ENCODE measurements around the gene VDAC1. TPM values are rescaled to one million over a fixed set of nuclear protein-coding genes. Genes with fewer than 3 reads are reported as not detected.
"Not testable (repeated sequence)": the region's sequence is repeated elsewhere in the genome, so short reads cannot be mapped to it uniquely, and the experiment has no call there.

The VDAC1 gene
- total and polyA plus RNA-seq, 3 experiments from 2014 or later: 92.8 to 422 (median 409) TPM

GRCh38 chr5:133959643-133960042, 45.1 kb downstream of the VDAC1 start:
- H3K4me3 Mint-ChIP-seq: no peak overlapping the region
- CTCF ChIA-PET: no interaction called here
- peak overlapping the region in 5 of 8 donors; percentile 24 to 55 (median 34) for H3K27ac Mint-ChIP-seq

GRCh38 chr5:133957591-133957990, 47.2 kb downstream of the VDAC1 start:
- no peak for DNase-seq
- H3K27ac ChIP-seq (ENCODE audit: low read depth, low read length): no peak overlapping the region
- peaks cover 3% of the 10 kb centered on the region for H3K4me1 ChIP-seq (ENCODE audit: insufficient read depth, low read length)
- POLR2A ChIA-PET: no interaction called here
- H3K36me3 ChIP-seq (ENCODE audit: insufficient read depth, low read length): peaks cover 8% of the 10 kb centered on the region
- H3K9me3 Mint-ChIP-seq: no peaks in the 10 kb centered on the region
- no peaks in the 10 kb centered on the region for H3K27me3 ChIP-seq (ENCODE audit: insufficient read depth, low read length, poor library complexity, severe bottlenecking)
- peak overlapping the region in 6 of 8 donors; percentile 22 to 73 (median 66) for H3K27ac Mint-ChIP-seq
- peaks cover 0 to 56% (median 10%) of the 10 kb centered on the region in 3 donors for H3K36me3 Mint-ChIP-seq
- H3K4me3 ChIP-seq (ENCODE audit: low read length): no peak overlapping the region
- CTCF ChIA-PET: no interaction called here
- no peak overlapping the region for H3K4me3 Mint-ChIP-seq
- peaks cover 18 to 32% (median 29%) of the 10 kb centered on the region in 3 donors for H3K4me1 Mint-ChIP-seq
- H3K27me3 Mint-ChIP-seq: no peaks in the 10 kb centered on the region
- H3K9me3 ChIP-seq (ENCODE audit: low read length): no peaks in the 10 kb centered on the region

More at GRCh38 chr5:133959643-133960042, 45.1 kb downstream of the VDAC1 start:
- POLR2A ChIA-PET: no interaction called here
- Histone ChIP-seq H3K9me3 (ENCODE audit: low read length) (no peaks in the 10 kb centered on the region), H3K4me1 (ENCODE audit: insufficient read depth, low read length) (peaks cover 14% of the 10 kb centered on the region), H3K36me3 (ENCODE audit: insufficient read depth, low read length) (peaks cover 8% of the 10 kb centered on the region), H3K4me3 (ENCODE audit: low read length) (no peak overlapping the region), H3K27me3 (ENCODE audit: insufficient read depth, low read length, poor library complexity, severe bottlenecking) (no peaks in the 10 kb centered on the region), H3K27ac (ENCODE audit: low read depth, low read length) (no peak overlapping the region)
- Mint-ChIP-seq H3K27me3 (no peaks in the 10 kb centered on the region), H3K4me1 (peaks cover 28 to 49% (median 45%) of the 10 kb centered on the region in 3 donors), H3K36me3 (peaks cover 0 to 55% (median 11%) of the 10 kb centered on the region in 3 donors), H3K9me3 (no peaks in the 10 kb centered on the region)
- DNase-seq: no peak

GRCh38 chr5:133957080-133957479, 47.7 kb downstream of the VDAC1 start:
- no peaks in the 10 kb centered on the region for H3K4me1 ChIP-seq (ENCODE audit: insufficient read depth, low read length)
- no peaks in the 10 kb centered on the region for H3K27me3 ChIP-seq (ENCODE audit: insufficient read depth, low read length, poor library complexity, severe bottlenecking)
- DNase-seq: no peak
- no peak overlapping the region for H3K27ac ChIP-seq (ENCODE audit: low read depth, low read length)
- Mint-ChIP-seq H3K9me3 (no peaks in the 10 kb centered on the region), H3K4me1 (peaks cover 14 to 27% (median 24%) of the 10 kb centered on the region in 3 donors), H3K4me3 (no peak overlapping the region), H3K36me3 (peaks cover 0 to 56% (median 11%) of the 10 kb centered on the region in 3 donors), H3K27me3 (no peaks in the 10 kb centered on the region), H3K27ac (peak overlapping the region in 3 of 8 donors; percentile 5 to 73 (median 53))
- ChIA-PET POLR2A (no interaction called here), CTCF (no interaction called here)
- no peaks in the 10 kb centered on the region for H3K9me3 ChIP-seq (ENCODE audit: low read length)
- no peak overlapping the region for H3K4me3 ChIP-seq (ENCODE audit: low read length)
- H3K36me3 ChIP-seq (ENCODE audit: insufficient read depth, low read length): peaks cover 8% of the 10 kb centered on the region

- H3K27me3 ChIP-seq (ENCODE audit: insufficient read depth, low read length, poor library complexity, severe bottlenecking); H3K9me3 ChIP-seq (ENCODE audit: low read length); H3K27ac ChIP-seq (ENCODE audit: low read depth, low read length); POLR2A ChIA-PET; H3K36me3 ChIP-seq (ENCODE audit: insufficient read depth, low read length); H3K27me3 Mint-ChIP-seq; CTCF ChIA-PET; H3K4me1 ChIP-seq (ENCODE audit: insufficient read depth, low read length); H3K4me3 ChIP-seq (ENCODE audit: low read length); H3K9me3 Mint-ChIP-seq; DNase-seq; H3K4me3 Mint-ChIP-seq: not testable (repeated sequence)
- Mint-ChIP-seq H3K27ac (peak overlapping the region in 1 of 8 donors; percentile 46), H3K36me3 (peaks cover 0 to 56% (median 11%) of the 10 kb centered on the region in 3 donors), H3K4me1 (peaks cover 14 to 27% (median 24%) of the 10 kb centered on the region in 3 donors)
Measured at GRCh38 chr5:133956196-133956595, 48.6 kb downstream of the VDAC1 start.

- Mint-ChIP-seq H3K27me3 (no peaks in the 10 kb centered on the region), H3K4me1 (peaks cover 3 to 9% (median 8%) of the 10 kb centered on the region in 3 donors), H3K4me3 (no peak overlapping the region), H3K27ac (peak overlapping the region in 1 of 8 donors; percentile 72), H3K36me3 (peaks cover 0 to 41% (median 11%) of the 10 kb centered on the region in 3 donors), H3K9me3 (no peaks in the 10 kb centered on the region)
- Histone ChIP-seq H3K27me3 (ENCODE audit: insufficient read depth, low read length, poor library complexity, severe bottlenecking) (no peaks in the 10 kb centered on the region), H3K4me3 (ENCODE audit: low read length) (no peak overlapping the region), H3K36me3 (ENCODE audit: insufficient read depth, low read length) (peaks cover 8% of the 10 kb centered on the region), H3K9me3 (ENCODE audit: low read length) (no peaks in the 10 kb centered on the region), H3K4me1 (ENCODE audit: insufficient read depth, low read length) (no peaks in the 10 kb centered on the region), H3K27ac (ENCODE audit: low read depth, low read length) (no peak overlapping the region)
- no peak for DNase-seq
- CTCF ChIA-PET: interaction anchor here (1.1 kb wide), 1 partner anchor 9 kb away, joined by 4 read pairs; no protein-coding TSS in a partner anchor
- POLR2A ChIA-PET: no interaction called here
Measured at GRCh38 chr5:133953568-133954145, 51.1 kb downstream of the VDAC1 start.

- peak overlapping the region in 1 of 8 donors; percentile 19 for H3K27ac Mint-ChIP-seq
- peaks cover 3 to 8% (median 8%) of the 10 kb centered on the region in 3 donors for H3K4me1 Mint-ChIP-seq
- no peak overlapping the region for H3K27ac ChIP-seq (ENCODE audit: low read depth, low read length)
- CTCF ChIA-PET: interaction anchor here (1.1 kb wide), 1 partner anchor 10 kb away, joined by 4 read pairs; no protein-coding TSS in a partner anchor
- no peak for DNase-seq
- H3K4me3 Mint-ChIP-seq: no peak overlapping the region
- H3K36me3 ChIP-seq (ENCODE audit: insufficient read depth, low read length): peaks cover 8% of the 10 kb centered on the region
- H3K27me3 Mint-ChIP-seq: no peaks in the 10 kb centered on the region
- no peaks in the 10 kb centered on the region for H3K4me1 ChIP-seq (ENCODE audit: insufficient read depth, low read length)
- H3K36me3 Mint-ChIP-seq: peaks cover 0 to 39% (median 11%) of the 10 kb centered on the region in 3 donors
- H3K9me3 ChIP-seq (ENCODE audit: low read length): no peaks in the 10 kb centered on the region
- POLR2A ChIA-PET: no interaction called here
- no peak overlapping the region for H3K4me3 ChIP-seq (ENCODE audit: low read length)
- no peaks in the 10 kb centered on the region for H3K9me3 Mint-ChIP-seq
- no peaks in the 10 kb centered on the region for H3K27me3 ChIP-seq (ENCODE audit: insufficient read depth, low read length, poor library complexity, severe bottlenecking)
Measured at GRCh38 chr5:133952729-133953567, 51.8 kb downstream of the VDAC1 start.

GRCh38 chr5:133950821-133951612, 53.8 kb downstream of the VDAC1 start:
- H3K4me1 ChIP-seq (ENCODE audit: insufficient read depth, low read length): no peaks in the 10 kb centered on the region
- Mint-ChIP-seq H3K9me3 (no peaks in the 10 kb centered on the region), H3K4me1 (no peaks in the 10 kb centered on the region), H3K4me3 (no peak overlapping the region), H3K27ac (no peak overlapping the region), H3K27me3 (peaks cover 0 to 3% of the 10 kb centered on the region in 2 donors), H3K36me3 (peaks cover 0 to 21% (median 7%) of the 10 kb centered on the region in 3 donors)
- CTCF ChIA-PET: no interaction called here
- POLR2A ChIA-PET: no interaction called here
- no peaks in the 10 kb centered on the region for H3K36me3 ChIP-seq (ENCODE audit: insufficient read depth, low read length)
- H3K27me3 ChIP-seq (ENCODE audit: insufficient read depth, low read length, poor library complexity, severe bottlenecking): no peaks in the 10 kb centered on the region
- H3K27ac ChIP-seq (ENCODE audit: low read depth, low read length): no peak overlapping the region
- H3K9me3 ChIP-seq (ENCODE audit: low read length): no peaks in the 10 kb centered on the region
- no peak for DNase-seq
- H3K4me3 ChIP-seq (ENCODE audit: low read length): no peak overlapping the region
